Measurements from ENCODE around the gene PTPRA. TPM values are rescaled to one million over a fixed set of nuclear protein-coding genes. Genes with fewer than 3 reads are reported as not detected.

Gene PTPRA
- total RNA-seq, 1 experiment from 2014 or later: 56.9 TPM

- CTCF ChIA-PET: interaction anchor here (0.5 kb wide), 1 partner anchor 346 kb away, joined by 5 read pairs; the partner anchor contains the start of gene EBF4
- POLR2A ChIA-PET (ENCODE audit: low non-redundant PET): no interaction called here
- no TSS peak for BruUV-seq (replicated peaks)
- Histone ChIP-seq H3K9me3 (ENCODE audit: low read depth, low read length, poor library complexity, severe bottlenecking) (no peaks in the 10 kb centered on the region), H3K36me3 (ENCODE audit: insufficient read depth, low read length, poor library complexity, severe bottlenecking) (peaks cover 31% of the 10 kb centered on the region), H3K27ac (ENCODE audit: low read depth, low read length, poor library complexity, severe bottlenecking) (no peak overlapping the region), H3K27me3 (replicated peaks; ENCODE audit: insufficient read depth, low read depth, low read length, poor library complexity) (no peaks in the 10 kb centered on the region), H3K4me3 (ENCODE audit: low read depth, low read length, poor library complexity, severe bottlenecking) (no peak overlapping the region), H3K4me1 (ENCODE audit: insufficient read depth, low read length, poor library complexity, severe bottlenecking) (no peaks in the 10 kb centered on the region)
- TF ChIP-seq EZH2 (IDR thresholded peaks at IDR 0.05; ENCODE audit: borderline replicate concordance, low read depth, low read length, poor library complexity, severe bottlenecking) (no peak), CTCF (conservative IDR thresholded peaks at IDR 0.05; ENCODE audit: low read depth, low read length) (no peak)
- intact Hi-C loops (cut with micrococcal nuclease; ENCODE audit: unreplicated experiment): no loop called here
- DNase-seq (ENCODE audit: low spot score): no peak
Measured at GRCh38 chr20:3038454-3038853, 165.2 kb downstream of the PTPRA start.

- Histone ChIP-seq H3K27ac (ENCODE audit: low read depth, low read length, poor library complexity, severe bottlenecking) (no peak overlapping the region), H3K27me3 (replicated peaks; ENCODE audit: insufficient read depth, low read depth, low read length, poor library complexity) (no peaks in the 10 kb centered on the region), H3K9me3 (ENCODE audit: low read depth, low read length, poor library complexity, severe bottlenecking) (no peaks in the 10 kb centered on the region), H3K36me3 (ENCODE audit: insufficient read depth, low read length, poor library complexity, severe bottlenecking) (peaks cover 31% of the 10 kb centered on the region), H3K4me1 (ENCODE audit: insufficient read depth, low read length, poor library complexity, severe bottlenecking) (no peaks in the 10 kb centered on the region), H3K4me3 (ENCODE audit: low read depth, low read length, poor library complexity, severe bottlenecking) (no peak overlapping the region)
- CTCF ChIA-PET: no interaction called here
- intact Hi-C loops (cut with micrococcal nuclease; ENCODE audit: unreplicated experiment): no loop called here
- TF ChIP-seq EZH2 (IDR thresholded peaks at IDR 0.05; ENCODE audit: borderline replicate concordance, low read depth, low read length, poor library complexity, severe bottlenecking) (no peak), CTCF (conservative IDR thresholded peaks at IDR 0.05; ENCODE audit: low read depth, low read length) (no peak)
- BruUV-seq (replicated peaks): no TSS peak
- DNase-seq (ENCODE audit: low spot score): no peak
- POLR2A ChIA-PET (ENCODE audit: low non-redundant PET): no interaction called here
Measured at GRCh38 chr20:3039426-3039825, 166.1 kb downstream of the PTPRA start.

- CTCF ChIA-PET: no interaction called here
- H3K4me1 ChIP-seq (ENCODE audit: insufficient read depth, low read length, poor library complexity, severe bottlenecking): no peaks in the 10 kb centered on the region
- H3K27me3 ChIP-seq (replicated peaks; ENCODE audit: insufficient read depth, low read depth, low read length, poor library complexity): no peaks in the 10 kb centered on the region
- intact Hi-C loops (cut with micrococcal nuclease; ENCODE audit: unreplicated experiment): no loop called here
- POLR2A ChIA-PET (ENCODE audit: low non-redundant PET): no interaction called here
- no peak for DNase-seq (ENCODE audit: low spot score)
- H3K4me3 ChIP-seq (ENCODE audit: low read depth, low read length, poor library complexity, severe bottlenecking): no peak overlapping the region
- H3K27ac ChIP-seq (ENCODE audit: low read depth, low read length, poor library complexity, severe bottlenecking): no peak overlapping the region
- no peaks in the 10 kb centered on the region for H3K9me3 ChIP-seq (ENCODE audit: low read depth, low read length, poor library complexity, severe bottlenecking)
- TF ChIP-seq EZH2 (IDR thresholded peaks at IDR 0.05; ENCODE audit: borderline replicate concordance, low read depth, low read length, poor library complexity, severe bottlenecking) (no peak), CTCF (conservative IDR thresholded peaks at IDR 0.05; ENCODE audit: low read depth, low read length) (no peak)
- H3K36me3 ChIP-seq (ENCODE audit: insufficient read depth, low read length, poor library complexity, severe bottlenecking): peaks cover 28% of the 10 kb centered on the region
- no TSS peak for BruUV-seq (replicated peaks)
Measured at GRCh38 chr20:3040086-3040485, 166.8 kb downstream of the PTPRA start.
